RWPE2 (cell line): ENCODE measurements around the gene CTNNA2.

Experiments
- ATAC-seq: fragments of 200-7000 bp; cut with Tn5 transposase; 3 replicates; pipeline ENCODE4 v1.9.1; 2021; ENCODE audit warnings: low read depth
- DNase-seq: peaks from one replicate; pipeline ENCODE4 v3.0.0-alpha.2; 2020; ENCODE audit warnings: low spot score
- H3K27ac ChIP-seq: fragments of 450-650 bp; 2 replicates; pipeline ENCODE4 v1.5.1; 2017; ENCODE audit warnings: mild to moderate bottlenecking; ENCODE audit not compliant: poor library complexity, severe bottlenecking
- H3K27me3 ChIP-seq: fragments of 250-450 bp; sonication (Bioruptor Pico); 2 replicates; pipeline ENCODE4 v1.5.1; 2021; ENCODE audit warnings: mild to moderate bottlenecking, moderate library complexity; ENCODE audit not compliant: insufficient read depth, poor library complexity, severe bottlenecking
- H3K36me3 ChIP-seq: fragments of 250-450 bp; sonication (Bioruptor Pico); 2 replicates; pipeline ENCODE4 v1.5.1; 2020; ENCODE audit warnings: low read depth, mild to moderate bottlenecking, moderate library complexity
- H3K4me1 ChIP-seq: fragments of 250-450 bp; sonication (Bioruptor Pico); 2 replicates; pipeline ENCODE4 v1.5.1; 2021; ENCODE audit warnings: mild to moderate bottlenecking, moderate library complexity; ENCODE audit not compliant: insufficient read depth, poor library complexity, severe bottlenecking
- H3K4me3 ChIP-seq: fragments of 250-450 bp; sonication (Bioruptor Pico); 2 replicates; pipeline ENCODE4 v1.5.1; 2021; ENCODE audit warnings: mild to moderate bottlenecking, moderate library complexity; ENCODE audit not compliant: severe bottlenecking
- H3K9me3 ChIP-seq: fragments of 250-450 bp; sonication (Bioruptor Pico); 2 replicates; pipeline ENCODE4 v1.5.1; 2021; ENCODE audit warnings: mild to moderate bottlenecking, moderate library complexity; ENCODE audit not compliant: severe bottlenecking
- TF ChIP-seq, protein P1 (sequence below): fragments of 450-650 bp; IDR thresholded peaks from one replicate; pipeline ENCODE4 v1.5.1; 2017; ENCODE audit warnings: mild to moderate bottlenecking, moderate library complexity; ENCODE audit not compliant: poor library complexity, severe bottlenecking

Gene CTNNA2

DNA sequence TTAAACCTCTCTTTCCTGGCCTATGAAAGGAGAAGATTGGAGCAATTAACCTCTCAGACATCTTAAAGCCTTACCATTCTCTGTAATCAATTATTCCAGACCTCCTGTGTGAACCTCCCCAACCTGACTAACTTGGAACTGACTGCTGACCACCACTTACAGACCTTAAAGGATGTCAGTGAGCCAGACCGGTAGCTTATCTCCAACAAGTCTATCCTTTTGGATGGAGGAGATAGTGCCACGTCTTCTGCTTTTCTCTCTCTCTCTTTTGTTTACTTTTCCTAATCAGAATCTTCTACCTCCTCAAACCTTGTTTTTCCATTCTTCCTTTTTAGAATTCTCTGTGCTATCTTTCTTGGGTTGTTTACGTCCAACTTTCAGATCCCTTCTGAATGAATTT, 734.5 kb downstream of the CTNNA2 start:
- Histone ChIP-seq H3K4me3 (no peak overlapping the region), H3K9me3 (no peaks in the 10 kb centered on the region), H3K27ac (no peak overlapping the region), H3K27me3 (peaks cover 6% of the 10 kb centered on the region), H3K4me1 (no peaks in the 10 kb centered on the region), H3K36me3 (no peaks in the 10 kb centered on the region)
- ATAC-seq (no peak), DNase-seq (no peak)
- TF ChIP-seq, protein P1, sequence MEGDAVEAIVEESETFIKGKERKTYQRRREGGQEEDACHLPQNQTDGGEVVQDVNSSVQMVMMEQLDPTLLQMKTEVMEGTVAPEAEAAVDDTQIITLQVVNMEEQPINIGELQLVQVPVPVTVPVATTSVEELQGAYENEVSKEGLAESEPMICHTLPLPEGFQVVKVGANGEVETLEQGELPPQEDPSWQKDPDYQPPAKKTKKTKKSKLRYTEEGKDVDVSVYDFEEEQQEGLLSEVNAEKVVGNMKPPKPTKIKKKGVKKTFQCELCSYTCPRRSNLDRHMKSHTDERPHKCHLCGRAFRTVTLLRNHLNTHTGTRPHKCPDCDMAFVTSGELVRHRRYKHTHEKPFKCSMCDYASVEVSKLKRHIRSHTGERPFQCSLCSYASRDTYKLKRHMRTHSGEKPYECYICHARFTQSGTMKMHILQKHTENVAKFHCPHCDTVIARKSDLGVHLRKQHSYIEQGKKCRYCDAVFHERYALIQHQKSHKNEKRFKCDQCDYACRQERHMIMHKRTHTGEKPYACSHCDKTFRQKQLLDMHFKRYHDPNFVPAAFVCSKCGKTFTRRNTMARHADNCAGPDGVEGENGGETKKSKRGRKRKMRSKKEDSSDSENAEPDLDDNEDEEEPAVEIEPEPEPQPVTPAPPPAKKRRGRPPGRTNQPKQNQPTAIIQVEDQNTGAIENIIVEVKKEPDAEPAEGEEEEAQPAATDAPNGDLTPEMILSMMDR: no peak

DNA sequence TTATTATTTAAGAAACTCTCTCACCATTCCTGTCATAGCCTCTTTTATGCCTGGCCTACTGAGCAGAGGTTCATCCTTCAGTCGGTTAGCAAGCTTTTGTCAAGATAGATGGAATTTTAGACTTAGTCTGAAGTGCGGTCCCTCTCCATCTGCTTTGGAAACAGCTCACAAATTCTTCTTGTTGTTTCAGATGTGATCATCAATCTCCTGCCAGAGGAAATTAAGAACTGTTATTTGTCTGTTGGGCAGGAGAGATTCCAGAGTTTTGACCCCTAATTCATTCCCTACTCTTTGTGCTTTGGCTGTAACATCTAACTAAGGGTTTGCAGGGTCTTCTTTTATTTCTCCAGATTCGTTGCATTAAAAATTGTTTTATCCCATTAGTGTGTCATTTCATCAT, 735.3 kb downstream of the CTNNA2 start:
- H3K4me1 ChIP-seq: no peaks in the 10 kb centered on the region
- no peak overlapping the region for H3K4me3 ChIP-seq
- ATAC-seq (no peak), DNase-seq (no peak)
- TF ChIP-seq, protein P1: no peak
- no peaks in the 10 kb centered on the region for H3K36me3 ChIP-seq
- H3K9me3 ChIP-seq: no peaks in the 10 kb centered on the region
- H3K27me3 ChIP-seq: peaks cover 5% of the 10 kb centered on the region
- H3K27ac ChIP-seq: no peak overlapping the region

DNA sequence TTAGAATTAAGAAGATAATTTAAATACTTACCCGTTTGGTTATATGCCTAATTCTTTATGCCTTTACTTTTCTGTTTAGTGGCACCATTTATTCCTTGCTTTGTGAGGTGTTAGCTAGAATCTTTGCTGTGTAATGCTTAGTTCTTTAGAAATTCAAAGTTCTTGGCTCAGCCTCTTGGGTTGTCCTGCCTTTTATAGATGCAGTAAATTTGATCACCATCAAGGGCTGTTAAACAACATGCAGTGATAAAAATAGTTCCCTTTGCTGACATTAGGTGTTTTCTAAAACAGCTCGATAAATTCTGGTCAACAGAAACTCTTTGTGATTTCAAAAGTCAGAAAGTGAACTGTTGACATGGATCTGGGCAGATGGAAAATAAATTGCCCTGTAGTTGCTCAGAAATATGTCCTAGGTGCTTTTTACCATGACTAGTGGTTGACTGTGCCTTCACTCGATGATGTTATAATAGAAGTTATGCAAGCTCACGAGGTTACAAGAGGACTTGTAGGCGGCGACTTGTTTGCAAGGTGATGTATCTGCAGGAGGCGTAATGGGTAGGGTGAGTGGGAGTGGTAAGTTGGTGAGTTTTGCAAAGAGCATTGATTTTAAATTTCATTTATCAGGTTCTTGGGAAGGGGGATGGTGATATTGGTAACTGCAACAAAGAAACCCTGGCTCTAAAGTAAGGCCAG, 739.6 kb downstream of the CTNNA2 start:
- Histone ChIP-seq H3K9me3 (no peaks in the 10 kb centered on the region), H3K27ac (no peak overlapping the region), H3K27me3 (no peaks in the 10 kb centered on the region), H3K36me3 (no peaks in the 10 kb centered on the region), H3K4me1 (no peaks in the 10 kb centered on the region), H3K4me3 (no peak overlapping the region)
- no peak for ATAC-seq
- TF ChIP-seq, protein P1: no peak
- DNase-seq: no peak

DNA sequence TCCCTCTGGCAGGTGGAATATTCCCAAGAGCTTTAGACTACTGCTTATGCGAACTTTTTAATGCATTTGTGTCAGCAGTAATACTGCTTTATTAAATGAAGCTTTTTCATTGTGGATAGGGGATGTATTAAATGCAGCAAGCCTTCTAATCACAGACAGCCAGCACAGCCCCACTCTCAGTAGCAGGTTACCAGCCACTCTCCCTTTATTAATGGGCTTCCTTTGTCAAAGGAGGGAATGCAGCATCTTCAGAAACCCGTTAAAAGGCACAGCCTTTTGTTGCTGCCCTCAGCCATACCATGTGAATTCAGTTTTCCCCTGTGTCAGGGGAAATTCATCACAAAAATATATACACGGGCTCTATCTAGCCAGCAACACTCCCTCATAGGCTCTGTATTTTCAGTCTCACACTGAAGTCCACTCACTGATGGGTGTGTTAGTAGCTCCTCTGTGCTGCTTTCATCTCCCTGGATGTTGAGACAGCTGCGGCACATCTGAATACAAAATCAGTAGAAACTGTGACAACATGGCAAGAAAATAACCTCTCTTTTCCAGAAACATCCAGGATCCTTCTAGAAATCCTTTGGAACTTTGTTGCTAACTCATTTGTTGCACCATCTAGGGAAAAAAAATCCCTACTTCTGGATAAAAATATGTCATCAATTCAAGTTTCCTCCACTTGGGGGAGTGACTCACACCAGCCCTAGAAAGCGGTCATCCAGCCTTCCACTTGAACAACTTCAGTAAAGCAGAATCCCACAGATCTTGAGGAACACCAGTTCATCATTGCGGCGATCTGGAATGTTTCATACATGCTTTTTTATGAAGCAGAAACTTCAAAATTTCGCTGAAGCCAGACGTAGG, 743.3 kb downstream of the CTNNA2 start:
- DNase-seq (no peak), ATAC-seq (no peak)
- TF ChIP-seq, protein P1: peak; percentile 40

DNA sequence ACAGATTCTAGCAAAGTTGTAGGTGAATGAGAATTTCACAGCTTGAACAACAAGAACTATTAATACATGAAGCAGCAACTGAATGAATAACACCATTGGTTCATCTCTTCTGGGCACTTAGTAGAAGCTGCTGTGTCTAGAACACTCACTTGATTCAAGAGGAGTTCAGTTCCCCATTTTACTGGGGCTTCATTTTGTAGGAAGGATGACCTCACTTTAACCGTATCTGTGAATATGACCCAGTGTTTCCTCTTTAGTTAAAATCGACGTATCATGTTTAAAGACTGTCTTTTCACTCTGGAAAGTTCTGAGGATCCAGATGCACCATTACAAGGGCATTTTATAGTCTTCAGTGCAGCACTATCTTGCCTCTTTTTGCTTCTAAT, 743.9 kb downstream of the CTNNA2 start:
- TF ChIP-seq, protein P1: peak; percentile 20
- H3K36me3 ChIP-seq: no peaks in the 10 kb centered on the region
- DNase-seq (no peak), ATAC-seq (no peak)
- H3K9me3 ChIP-seq: no peaks in the 10 kb centered on the region
- no peaks in the 10 kb centered on the region for H3K27me3 ChIP-seq
- H3K27ac ChIP-seq: no peak overlapping the region
- no peak overlapping the region for H3K4me3 ChIP-seq
- H3K4me1 ChIP-seq: no peaks in the 10 kb centered on the region

More for the DNA sequence above, 743.3 kb downstream of the CTNNA2 start:
- H3K4me1 ChIP-seq: no peaks in the 10 kb centered on the region
- no peak overlapping the region for H3K4me3 ChIP-seq
- no peaks in the 10 kb centered on the region for H3K27me3 ChIP-seq
- no peak overlapping the region for H3K27ac ChIP-seq
- no peaks in the 10 kb centered on the region for H3K9me3 ChIP-seq
- no peaks in the 10 kb centered on the region for H3K36me3 ChIP-seq
